A172 (cell line): ENCODE results near the gene TRIM54. TPM values are rescaled to one million over a fixed set of nuclear protein-coding genes. Genes with fewer than 3 reads are reported as not detected.
"Not testable (repeated sequence)": the region's sequence is repeated elsewhere in the genome, so short reads cannot be mapped to it uniquely, and the experiment has no call there.

ENCODE experiments used
- DNase-seq: peaks from one replicate; pipeline ENCODE4 v3.0.0-alpha.2; 2015; ENCODE audit warnings: low spot score
- total RNA-seq: library from RNA; depleted of rRNA; stranded (reverse); fragments of >200 nt; shearing (Covaris generic); gene quantifications from 2 replicates; pipeline ENCODE4 v1.2.3, GENCODE V29; 2014

The TRIM54 gene
- total RNA-seq, 1 experiment from 2014 or later, result 0.96 TPM

GRCh38 chr2:27256855-27257454 lies 25.3 kb upstream of the TRIM54 start:
- DNase-seq, result no peak

- no peak for DNase-seq
These were observed 24.2 kb upstream of the TRIM54 start for GRCh38 chr2:27258051-27258450.

DNA sequence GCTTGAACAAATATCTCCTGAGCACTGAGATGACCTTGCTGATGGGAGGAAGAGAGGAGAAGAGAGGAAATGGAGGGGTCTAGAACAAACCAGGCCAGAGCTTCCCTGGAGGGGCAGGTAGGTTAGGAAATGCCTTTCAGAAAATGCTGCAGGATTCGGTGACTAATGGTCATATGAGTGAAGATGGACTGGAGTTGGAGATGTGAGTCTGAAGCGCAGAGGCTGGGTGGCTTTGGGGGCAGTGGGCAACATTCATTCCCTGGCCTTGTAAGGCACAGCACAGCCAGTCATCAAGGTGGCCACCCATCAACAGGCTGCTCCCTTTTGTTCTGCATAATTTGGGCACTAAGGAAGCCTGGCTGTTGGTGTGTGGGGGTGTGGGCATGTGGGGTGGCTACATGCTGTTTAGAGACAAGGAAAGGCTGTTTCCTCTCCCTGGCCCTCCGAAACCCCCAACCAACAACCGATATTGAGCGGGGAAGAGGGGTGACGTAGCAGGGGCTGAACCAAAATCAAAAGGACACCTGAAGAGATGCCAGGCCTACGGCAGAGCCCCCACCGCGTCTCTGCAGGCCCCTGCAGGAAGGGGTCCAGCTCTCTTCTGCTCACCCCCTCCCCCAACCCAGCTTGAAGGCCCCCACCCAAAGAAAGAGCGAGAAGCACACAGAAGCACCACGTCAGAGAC lies 20.8 kb upstream of the TRIM54 start:
- DNase-seq, result no peak

DNA sequence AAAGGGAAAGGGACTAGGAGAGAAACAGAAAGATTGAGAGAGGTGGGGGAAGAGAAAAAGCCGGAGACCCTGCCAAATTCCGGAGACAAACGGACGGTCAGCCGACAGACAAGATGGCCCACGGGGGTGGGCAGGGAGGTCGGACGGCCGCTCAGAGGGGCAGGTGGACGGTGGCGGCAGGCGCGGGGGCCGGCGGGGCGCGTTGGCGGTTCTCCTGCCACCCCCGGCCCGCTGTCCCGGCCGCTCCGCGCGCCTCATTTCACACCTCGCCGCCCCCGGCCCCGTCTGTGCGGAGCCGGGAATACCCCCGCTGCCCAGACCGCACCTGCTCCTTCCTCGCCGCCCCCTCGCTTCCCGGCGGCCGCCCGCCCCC lies 20.3 kb upstream of the TRIM54 start:
- no peak for DNase-seq

DNA sequence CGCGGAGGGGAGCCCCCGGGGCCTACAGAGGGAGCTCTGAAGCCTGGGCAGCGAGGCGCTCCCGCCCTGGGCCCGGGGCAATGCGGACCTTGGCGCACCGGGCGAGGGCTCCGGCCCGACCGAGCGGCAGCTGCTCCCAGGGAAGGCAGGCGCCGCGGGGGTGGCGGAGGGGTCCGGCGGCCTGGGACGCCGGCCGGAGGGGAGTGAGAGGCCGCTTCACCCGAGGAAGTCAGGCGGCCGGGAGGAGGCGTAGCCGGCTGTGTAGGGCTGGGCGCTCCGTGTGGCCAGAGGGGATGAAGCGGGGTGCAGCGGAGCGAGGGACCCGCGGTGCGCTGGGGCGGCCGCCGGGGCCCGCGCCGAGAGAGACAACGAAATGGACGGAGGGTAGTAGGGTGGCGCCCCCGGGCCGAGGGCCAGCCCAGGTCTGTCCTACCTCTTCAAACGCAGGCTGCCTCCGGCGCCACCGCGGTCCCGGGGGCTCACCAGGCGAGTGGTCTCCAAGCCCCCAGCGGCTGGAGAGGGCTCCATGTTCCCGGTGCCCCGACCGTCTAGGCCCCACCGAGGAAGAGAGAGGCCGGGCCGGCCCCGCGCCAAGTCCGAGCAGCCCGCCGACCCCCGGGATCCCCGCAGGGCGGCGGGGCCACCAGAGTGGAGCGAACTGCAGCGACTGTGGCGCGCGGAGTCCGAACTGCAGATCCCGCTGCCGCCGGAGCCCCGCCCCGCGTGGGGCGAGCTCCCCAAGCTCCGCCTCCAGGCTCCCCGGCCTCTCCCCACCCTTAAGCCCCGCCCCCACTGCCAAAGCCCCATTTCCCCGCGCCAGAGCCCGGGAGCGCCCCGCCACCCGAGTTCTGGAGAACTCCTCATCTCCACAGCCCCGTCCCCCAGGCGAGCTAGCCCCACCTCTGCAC lies 19.6 kb upstream of the TRIM54 start, which contains the start of gene SLC30A3:
Gene SLC30A3 (minus strand): TSS at position 669 of the 908 bp plus-strand sequence. CDS start 141 bp downstream, at position 528.
- peak; percentile 47 for DNase-seq

GRCh38 chr2:27263287-27264252 lies 18.7 kb upstream of the TRIM54 start:
- no peak for DNase-seq

DNA sequence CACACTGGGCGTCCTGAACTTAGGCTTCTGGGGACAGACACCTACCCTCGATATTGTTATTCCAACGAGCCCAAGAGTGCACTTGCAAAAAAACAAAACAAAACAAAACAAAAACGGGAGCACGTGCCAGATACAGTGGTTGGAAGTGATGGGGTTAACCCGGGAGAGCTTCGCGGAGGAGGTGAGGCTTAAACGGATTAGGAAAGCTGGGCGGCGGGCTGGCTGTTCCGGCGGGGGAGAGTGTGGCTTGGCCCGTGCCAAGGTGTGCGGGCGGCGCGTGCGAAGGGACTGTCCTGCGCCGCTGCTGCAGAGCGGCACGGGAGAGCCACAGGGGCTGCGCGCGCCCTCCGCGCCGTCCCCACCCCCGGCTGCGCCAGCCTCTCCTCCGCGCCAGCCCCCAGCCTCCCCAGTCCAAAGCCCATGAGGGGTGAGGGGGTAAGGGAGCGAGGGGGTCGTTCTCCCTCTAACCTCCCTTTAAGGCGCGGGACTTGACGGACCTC lies 17.9 kb upstream of the TRIM54 start:
- no peak for DNase-seq

- DNase-seq, result no peak
These were observed 17.3 kb upstream of the TRIM54 start for GRCh38 chr2:27264753-27265535.

GRCh38 chr2:27265536-27265870 lies 16.7 kb upstream of the TRIM54 start:
- DNase-seq, result no peak

DNA sequence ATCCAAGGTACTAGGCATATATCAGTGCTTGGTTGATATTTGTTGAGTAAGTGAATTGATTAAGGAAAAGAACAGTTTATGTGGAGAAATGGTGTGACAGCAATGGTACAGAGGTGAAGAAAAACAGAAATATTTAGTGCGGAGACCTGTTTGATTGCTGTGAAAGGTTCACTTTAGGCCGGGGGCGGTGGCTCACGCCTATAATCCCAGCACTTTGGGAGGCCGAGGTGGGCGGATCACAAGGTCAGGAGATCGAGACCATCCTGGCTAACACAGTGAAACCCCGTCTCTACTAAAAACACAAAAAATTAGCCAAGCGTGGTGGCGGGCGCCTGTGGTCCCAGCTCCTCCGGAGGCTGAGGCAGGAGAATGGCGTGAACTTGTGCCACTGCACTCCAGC lies 13.9 kb upstream of the TRIM54 start:
- not testable (repeated sequence) for DNase-seq

DNA sequence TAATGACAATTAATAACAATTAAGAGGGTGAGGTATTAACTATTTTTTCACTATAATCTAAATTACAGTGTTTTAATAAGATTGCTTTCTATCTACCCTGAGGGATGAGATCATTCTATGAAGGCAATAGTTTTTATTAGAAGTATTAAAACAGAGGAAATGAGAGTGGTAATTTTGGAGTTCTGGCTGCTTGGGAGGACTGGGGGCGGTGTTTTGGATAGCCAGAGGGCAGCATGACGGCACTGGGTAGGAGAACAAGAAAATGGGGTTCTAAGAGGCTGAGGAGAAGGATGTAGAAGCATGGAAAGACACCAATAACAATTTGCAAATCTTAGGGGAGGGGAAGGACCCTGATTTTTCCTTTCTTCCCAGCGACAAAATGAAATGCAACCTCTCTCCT lies 12.1 kb upstream of the TRIM54 start:
- DNase-seq, result no peak

DNA sequence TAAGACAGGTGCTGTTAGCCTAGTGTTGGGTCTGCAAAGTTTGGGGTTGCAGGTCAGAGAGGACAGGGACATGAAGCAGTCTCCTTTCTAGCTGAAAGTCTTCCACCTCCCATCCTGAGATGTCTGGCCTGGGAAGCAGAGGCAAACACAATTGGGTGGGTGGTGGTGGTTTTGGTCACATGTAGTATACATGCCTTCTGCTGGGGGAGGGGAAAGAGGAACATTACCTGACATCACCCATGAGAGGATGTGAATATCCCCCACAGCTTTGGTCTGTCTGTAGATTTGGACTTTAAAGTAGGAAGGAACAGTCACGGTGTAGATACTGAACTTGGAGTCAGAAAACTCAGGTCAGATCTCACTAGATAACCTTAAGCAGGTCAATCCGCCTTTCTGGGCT lies 11.6 kb upstream of the TRIM54 start:
- no peak for DNase-seq

DNA sequence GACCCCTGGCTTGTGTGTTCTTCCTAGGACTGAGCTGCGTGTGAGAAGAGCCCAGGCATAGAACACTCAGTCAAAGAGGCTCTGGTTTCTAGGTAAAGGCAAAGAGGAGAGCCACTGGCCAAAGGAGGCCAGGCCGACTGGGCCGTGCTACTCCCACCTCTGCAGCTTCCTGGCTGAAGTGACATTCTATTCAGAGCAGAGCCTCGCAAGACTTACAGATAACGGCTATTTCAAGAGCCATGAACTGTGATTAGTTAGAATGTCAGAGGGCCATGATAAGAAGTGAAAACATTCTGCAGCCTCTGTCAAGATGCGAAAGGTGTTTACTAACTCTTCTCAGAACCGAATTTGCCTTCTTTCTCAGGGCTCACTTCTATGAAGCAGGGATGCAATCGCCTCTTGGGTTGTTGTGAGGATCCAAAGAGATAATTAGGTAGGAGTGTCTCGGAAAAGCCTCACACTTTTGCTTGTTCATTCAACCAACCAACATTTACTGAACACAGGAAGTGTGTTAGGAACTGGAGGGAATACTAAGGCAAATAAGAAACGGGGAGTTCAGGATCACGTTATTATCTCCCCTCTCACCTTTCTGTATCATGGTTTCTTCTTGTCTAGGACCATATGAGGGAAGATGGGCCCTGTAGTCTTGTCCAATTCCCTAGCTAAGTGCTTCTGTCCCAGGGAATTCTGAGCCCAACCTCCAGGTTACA lies 10.4 kb upstream of the TRIM54 start:
- DNase-seq, result no peak

GRCh38 chr2:27272537-27273522 lies 9.4 kb upstream of the TRIM54 start:
- DNase-seq, result not testable (repeated sequence)

- DNase-seq, result no peak
These were observed 6.7 kb upstream of the TRIM54 start, which contains the start of gene DNAJC5G for GRCh38 chr2:27275211-27276150. Gene DNAJC5G (plus strand): TSS chr2:27275433. CDS start chr2:27276729, 1,296 bp downstream.

GRCh38 chr2:27278010-27278409 lies 4.2 kb upstream of the TRIM54 start:
- DNase-seq, result no peak

DNA sequence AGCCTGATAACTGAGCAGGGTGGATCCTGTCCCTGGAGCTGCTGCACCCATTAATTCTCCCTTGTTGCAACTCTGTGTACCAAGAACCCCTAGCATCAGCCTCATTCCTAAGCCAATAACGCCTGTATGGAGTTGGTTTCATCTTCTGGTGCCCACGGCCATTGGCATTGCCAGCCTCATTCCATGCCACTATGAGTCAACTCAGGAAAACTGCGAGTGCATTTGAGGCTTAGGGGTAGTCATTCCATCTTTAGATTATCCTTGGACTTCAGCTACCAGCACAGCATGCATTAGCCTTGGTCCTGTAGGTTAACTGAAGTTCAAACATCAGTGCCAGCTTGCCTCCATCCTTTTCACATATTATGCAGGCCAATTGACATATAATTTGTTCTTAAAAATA lies 1.4 kb upstream of the TRIM54 start:
- DNase-seq, result no peak
